Stimulated activated CD4-positive, alpha-beta T cell treated with anti-CD3 and anti-CD28 coated beads, Interleukin-1b, Interleukin-23, amount 100 ng/mL, for 24 hours (primary cell): ENCODE measurements around the gene SLC16A2.
"Not testable (repeated sequence)": the region's sequence is repeated elsewhere in the genome, so short reads cannot be mapped to it uniquely, and the experiment has no call there.

Experiments
- DNase-seq, 4 experiments: peaks; one replicate each; pipeline ENCODE4 v3.0.0-alpha.2; 2020; ENCODE audit warnings: low read depth in 4 of 4, low spot score in 1 of 4

Gene SLC16A2

GRCh38 chrX:74506317-74507115, 85.2 kb downstream of the SLC16A2 start:
- DNase-seq = no peak

- DNase-seq = no peak
Observed at GRCh38 chrX:74507191-74507590, 85.9 kb downstream of the SLC16A2 start.

- no peak for DNase-seq
Observed at GRCh38 chrX:74509989-74510388, 88.7 kb downstream of the SLC16A2 start.

- DNase-seq = no peak
Observed at GRCh38 chrX:74510401-74510800, 89.1 kb downstream of the SLC16A2 start.

GRCh38 chrX:74511704-74512103, 90.4 kb downstream of the SLC16A2 start:
- DNase-seq = no peak

GRCh38 chrX:74514384-74514783, 93.1 kb downstream of the SLC16A2 start:
- no peak for DNase-seq

GRCh38 chrX:74515356-74515755, 94.1 kb downstream of the SLC16A2 start:
- no peak for DNase-seq

- not testable (repeated sequence) for DNase-seq
Observed at GRCh38 chrX:74516013-74516412, 94.7 kb downstream of the SLC16A2 start.

- no peak for DNase-seq
Observed at GRCh38 chrX:74519870-74520269, 98.6 kb downstream of the SLC16A2 start.

GRCh38 chrX:74520291-74520690, 99.0 kb downstream of the SLC16A2 start:
- DNase-seq = no peak

- no peak for DNase-seq
Observed at GRCh38 chrX:74520896-74521295, 99.6 kb downstream of the SLC16A2 start.

- DNase-seq = no peak
Observed at GRCh38 chrX:74521961-74522751, 100.9 kb downstream of the SLC16A2 start.

GRCh38 chrX:74523224-74523623, 101.9 kb downstream of the SLC16A2 start:
- DNase-seq = no peak

GRCh38 chrX:74523870-74524735, 102.8 kb downstream of the SLC16A2 start:
- no peak for DNase-seq

GRCh38 chrX:74525116-74525515, 103.8 kb downstream of the SLC16A2 start:
- no peak for DNase-seq

- DNase-seq = no peak
Observed at GRCh38 chrX:74526764-74527163, 105.5 kb downstream of the SLC16A2 start.

GRCh38 chrX:74527350-74527749, 106.1 kb downstream of the SLC16A2 start:
- DNase-seq = no peak

GRCh38 chrX:74529311-74529710, 108.0 kb downstream of the SLC16A2 start:
- DNase-seq = no peak

GRCh38 chrX:74531081-74531480, 109.8 kb downstream of the SLC16A2 start:
- no peak for DNase-seq

GRCh38 chrX:74534569-74535038, 113.3 kb downstream of the SLC16A2 start:
- no peak for DNase-seq

- no peak for DNase-seq
Observed at GRCh38 chrX:74535086-74535407, 113.8 kb downstream of the SLC16A2 start.
